Subcutaneous adipose tissue (tissue), 4 donors: Measurements from ENCODE around the gene TIMM44. TPM values are rescaled to one million over a fixed set of nuclear protein-coding genes. Genes with fewer than 3 reads are reported as not detected.

Experiments
- CTCF ChIP-seq: fragments of 450-650 bp; IDR thresholded peaks from one replicate; pipeline ENCODE4 v1.5.1; 2016; ENCODE audit warnings: low read depth, mild to moderate bottlenecking, control low read depth, antibody characterized with exemption, moderate library complexity
- total RNA-seq, 4 donors: library from RNA; depleted of rRNA; stranded (reverse); fragments of >200 nt; gene quantifications; one replicate each; pipeline ENCODE4 v1.1.0, GENCODE V29; 2016

TIMM44 gene
- total RNA-seq, 4 donors from 2014 or later: 31.6 to 44.1 (median 38.0) TPM

- no peak for TF ChIP-seq CTCF
Observed at GRCh38 chr19:7959211-7959610, 15.7 kb upstream of the TIMM44 start.

DNA sequence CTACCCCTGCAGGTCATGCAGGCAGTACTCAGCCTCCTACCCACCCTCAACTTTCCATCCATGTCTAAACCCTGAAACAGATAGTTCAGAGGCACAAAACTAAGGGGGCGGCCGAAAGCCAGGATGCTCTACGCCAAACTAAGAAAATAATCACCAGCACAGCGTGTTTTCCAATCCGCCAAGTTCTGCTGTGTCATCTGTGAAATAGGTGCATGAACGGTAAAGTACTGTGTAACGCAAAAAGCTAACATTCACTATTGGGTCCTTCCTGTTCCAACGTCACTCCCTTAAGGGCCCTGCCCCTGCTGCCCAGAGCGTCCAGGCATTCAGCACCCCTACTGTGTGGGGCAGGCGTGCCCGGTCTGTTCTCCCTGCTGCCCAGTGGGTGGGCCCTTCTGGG is 12.2 kb upstream of the TIMM44 start:
- no peak for TF ChIP-seq CTCF

GRCh38 chr19:7953576-7953975 is 10.1 kb upstream of the TIMM44 start:
- no peak for TF ChIP-seq CTCF

- no peak for TF ChIP-seq CTCF
Observed at GRCh38 chr19:7953060-7953459, 9.6 kb upstream of the TIMM44 start.

DNA sequence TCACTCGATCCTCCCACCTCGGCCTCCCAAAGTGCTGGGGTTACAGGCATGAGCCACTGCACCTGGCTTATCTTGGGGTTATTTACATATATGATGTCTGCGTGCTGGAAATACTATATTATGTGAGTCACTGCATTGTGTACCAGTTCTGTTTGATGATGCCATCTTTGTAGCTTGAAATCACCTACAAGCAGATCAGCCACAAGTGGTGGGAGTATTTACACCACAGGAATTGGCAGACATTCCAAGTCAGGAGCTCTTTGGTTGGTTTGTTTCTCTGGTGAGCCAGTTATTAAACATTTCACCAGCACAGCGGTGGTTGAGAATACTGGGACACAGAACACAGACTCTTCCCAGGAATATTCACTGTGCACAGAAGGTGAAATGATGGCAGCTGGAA is 4.5 kb upstream of the TIMM44 start:
- TF ChIP-seq CTCF: no peak

DNA sequence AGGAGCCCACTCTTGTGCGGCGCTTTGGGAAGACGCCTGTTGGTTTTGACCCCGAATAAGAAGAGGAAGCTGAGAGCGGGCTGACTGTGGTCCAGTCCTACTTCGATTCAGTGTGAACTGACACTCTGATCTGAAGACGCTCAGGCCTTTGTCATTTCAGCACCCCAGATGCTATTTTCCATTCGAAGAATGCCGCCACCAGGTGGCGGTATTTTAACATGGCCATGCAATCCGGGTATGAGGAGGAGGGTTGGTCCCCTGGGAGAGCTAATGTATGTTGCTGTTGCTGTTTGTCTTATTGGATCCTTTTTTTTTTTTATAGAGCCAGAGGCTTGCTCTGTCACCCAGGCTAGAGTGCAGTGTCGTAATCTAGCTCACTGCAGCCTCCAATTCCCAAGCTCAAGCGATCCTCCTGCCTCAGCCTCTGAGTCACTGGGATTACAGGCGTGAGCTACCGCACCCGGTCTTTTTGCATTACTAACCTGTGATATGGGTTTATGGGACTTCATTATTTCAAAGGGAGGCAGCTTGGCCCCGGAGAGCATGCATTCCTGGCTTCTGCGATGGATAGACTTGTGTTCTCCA is 803 bp upstream of the TIMM44 start:
- TF ChIP-seq CTCF: no peak

GRCh38 chr19:7942981-7943443 is 454 bp downstream of the TIMM44 start:
- TF ChIP-seq CTCF: no peak
